GM18505 (cell line): ENCODE data around the gene PTPRK.

ENCODE experiments used
- ATAC-seq: cut with Tn5 transposase; IDR thresholded peaks from one replicate; pipeline ENCODE4 v1.9.1; 2021; ENCODE audit not compliant: unreplicated experiment
- POLR2A ChIP-seq: IDR thresholded peaks from 4 replicates; pipeline ENCODE4 v1.6.1; 2011; ENCODE audit warnings: borderline replicate concordance; ENCODE audit not compliant: insufficient read depth, insufficient read length; ENCODE audit errors: extremely low read depth

Gene PTPRK

GRCh38 chr6:128335963-128336362 lies 184.4 kb downstream of the PTPRK start:
- TF ChIP-seq POLR2A, result no peak
- ATAC-seq, result no peak

- no peak for TF ChIP-seq POLR2A
- ATAC-seq, result no peak
Observed at GRCh38 chr6:128333581-128334223, 186.7 kb downstream of the PTPRK start.

- ATAC-seq, result peak; percentile 82
- TF ChIP-seq POLR2A, result no peak
Observed at GRCh38 chr6:128327890-128328289, 192.5 kb downstream of the PTPRK start.

GRCh38 chr6:128323011-128323410 lies 197.4 kb downstream of the PTPRK start:
- no peak for TF ChIP-seq POLR2A
- ATAC-seq, result no peak

- no peak for TF ChIP-seq POLR2A
- ATAC-seq, result no peak
Observed at GRCh38 chr6:128319946-128320345, 200.5 kb downstream of the PTPRK start.

GRCh38 chr6:128319157-128319556 lies 201.2 kb downstream of the PTPRK start:
- no peak for TF ChIP-seq POLR2A
- no peak for ATAC-seq

GRCh38 chr6:128316258-128316929 lies 204.0 kb downstream of the PTPRK start:
- no peak for TF ChIP-seq POLR2A
- ATAC-seq, result no peak

- no peak for ATAC-seq
- TF ChIP-seq POLR2A, result no peak
Observed at GRCh38 chr6:128314190-128314589, 206.2 kb downstream of the PTPRK start.

GRCh38 chr6:128311944-128312570 lies 208.3 kb downstream of the PTPRK start:
- TF ChIP-seq POLR2A, result no peak
- no peak for ATAC-seq

GRCh38 chr6:128310451-128310850 lies 209.9 kb downstream of the PTPRK start:
- TF ChIP-seq POLR2A, result no peak
- no peak for ATAC-seq

- no peak for TF ChIP-seq POLR2A
- no peak for ATAC-seq
Observed at GRCh38 chr6:128307671-128308070, 212.7 kb downstream of the PTPRK start.

- ATAC-seq, result no peak
- no peak for TF ChIP-seq POLR2A
Observed at GRCh38 chr6:128305976-128306375, 214.4 kb downstream of the PTPRK start.

- TF ChIP-seq POLR2A, result no peak
- no peak for ATAC-seq
Observed at GRCh38 chr6:128305228-128305627, 215.2 kb downstream of the PTPRK start.

- no peak for ATAC-seq
Observed at GRCh38 chr6:128303870-128304269, 216.5 kb downstream of the PTPRK start.

More at GRCh38 chr6:128303870-128304269, 216.5 kb downstream of the PTPRK start:
- no peak for TF ChIP-seq POLR2A
